Measurements from ENCODE around the gene ANKMY1. TPM values are rescaled to one million over a fixed set of nuclear protein-coding genes. Genes with fewer than 3 reads are reported as not detected.

ANKMY1 gene
- total and polyA plus RNA-seq, 2 experiments from 2014 or later = 9.2 to 11.1 TPM

DNA sequence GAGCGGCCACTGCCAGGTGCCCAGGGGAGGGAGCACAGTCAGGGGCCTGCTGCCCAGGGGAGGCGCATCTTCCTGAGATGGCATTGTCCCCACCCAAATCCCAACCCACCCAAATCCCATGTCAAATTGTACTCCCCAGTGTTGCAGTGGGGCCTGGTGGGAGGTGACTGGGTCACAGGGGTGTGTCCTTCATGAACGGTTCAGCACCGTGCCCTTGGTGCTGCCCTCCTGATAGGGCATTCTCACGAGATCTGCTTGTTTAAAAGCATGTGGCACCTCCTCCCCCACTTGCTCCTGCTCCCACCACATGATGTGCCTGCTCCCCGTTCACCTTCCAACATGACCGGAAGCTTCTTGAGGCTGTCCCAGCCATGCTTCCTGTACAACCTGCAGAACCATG lies 27.6 kb downstream of the ANKMY1 start:
- TF ChIP-seq CTCF (IDR thresholded peaks at IDR 0.05; ENCODE audit: poor library complexity) (no peak), EZH2phosphoT487 (IDR thresholded peaks at IDR 0.05; ENCODE audit: low read depth, severe bottlenecking, unreplicated experiment) (no peak), EZH2 (IDR thresholded peaks at IDR 0.05; ENCODE audit: borderline replicate concordance) (no peak)
- Histone ChIP-seq H3K4me1 (ENCODE audit: insufficient read depth) (no peaks in the 10 kb centered on the region), H2AFZ (no peak overlapping the region), H3K27ac (no peak overlapping the region), H3K36me3 (replicated peaks; ENCODE audit: insufficient read depth, low read depth) (no peaks in the 10 kb centered on the region), H3K79me2 (no peaks in the 10 kb centered on the region), H3K4me2 (no peak overlapping the region), H4K20me1 (ENCODE audit: insufficient read depth, poor library complexity, severe bottlenecking) (no peaks in the 10 kb centered on the region), H3K27me3 (no peaks in the 10 kb centered on the region), H3K9me2 (replicated peaks; ENCODE audit: insufficient read depth) (no peaks in the 10 kb centered on the region), H3K4me3 (no peak overlapping the region), H3K9me3 (ENCODE audit: low read depth) (peaks cover 15% of the 10 kb centered on the region)
- DNase-seq (ENCODE audit: low spot score) = no peak
- WGBS (ENCODE audit: low lambda C conversion rate, missing lambda C conversion rate) = 83% methylated on average over 7 of the region's 7 CpGs

DNA sequence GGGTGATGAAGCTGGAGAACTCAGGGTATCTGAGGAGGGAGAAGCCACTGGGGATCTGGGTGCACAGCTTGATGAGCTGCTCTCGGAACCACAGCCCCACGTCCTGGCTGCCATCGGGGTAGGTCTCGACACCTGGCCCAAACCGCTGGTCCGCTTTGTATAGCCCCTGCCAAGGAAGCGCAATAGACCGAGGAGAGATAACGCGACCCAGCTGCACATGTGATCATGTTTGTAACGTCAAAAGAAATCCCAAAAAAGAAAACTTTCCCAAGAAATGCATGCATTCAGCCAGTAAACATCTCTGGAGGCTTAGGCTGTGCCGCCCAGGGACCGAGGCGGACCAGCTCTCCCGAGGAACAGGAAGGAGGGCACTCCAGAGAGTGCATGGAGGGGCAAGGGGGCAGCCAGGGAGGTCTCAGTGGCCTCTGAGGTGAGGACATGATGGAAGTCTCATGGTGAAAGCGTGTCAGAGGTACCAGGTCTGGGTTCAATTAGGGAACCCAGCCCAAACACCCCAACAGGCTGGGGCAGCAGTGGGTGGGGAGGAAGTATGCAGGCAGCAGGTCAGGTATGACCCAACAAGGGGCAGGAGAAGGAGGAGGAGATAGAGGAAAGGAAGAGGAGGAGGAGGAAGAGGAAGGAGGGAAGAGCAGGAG lies 28.3 kb downstream of the ANKMY1 start:
- H3K4me2 ChIP-seq = no peak overlapping the region
- H4K20me1 ChIP-seq (ENCODE audit: insufficient read depth, poor library complexity, severe bottlenecking) = no peaks in the 10 kb centered on the region
- H3K27ac ChIP-seq = no peak overlapping the region
- no peaks in the 10 kb centered on the region for H3K9me2 ChIP-seq (replicated peaks; ENCODE audit: insufficient read depth)
- H2AFZ ChIP-seq = no peak overlapping the region
- H3K4me3 ChIP-seq = no peak overlapping the region
- DNase-seq (ENCODE audit: low spot score) = no peak
- peaks cover 19% of the 10 kb centered on the region for H3K9me3 ChIP-seq (ENCODE audit: low read depth)
- no peaks in the 10 kb centered on the region for H3K4me1 ChIP-seq (ENCODE audit: insufficient read depth)
- 98% methylated on average over 16 of the region's 16 CpGs for WGBS (ENCODE audit: low lambda C conversion rate, missing lambda C conversion rate)
- H3K27me3 ChIP-seq = no peaks in the 10 kb centered on the region
- no peaks in the 10 kb centered on the region for H3K36me3 ChIP-seq (replicated peaks; ENCODE audit: insufficient read depth, low read depth)
- no peaks in the 10 kb centered on the region for H3K79me2 ChIP-seq
- TF ChIP-seq EZH2 (IDR thresholded peaks at IDR 0.05; ENCODE audit: borderline replicate concordance) (no peak), CTCF (IDR thresholded peaks at IDR 0.05; ENCODE audit: poor library complexity) (no peak), EZH2phosphoT487 (IDR thresholded peaks at IDR 0.05; ENCODE audit: low read depth, severe bottlenecking, unreplicated experiment) (no peak)

GRCh38 chr2:240528406-240529040 lies 29.3 kb downstream of the ANKMY1 start:
- Histone ChIP-seq H3K79me2 (no peaks in the 10 kb centered on the region), H3K4me1 (ENCODE audit: insufficient read depth) (no peaks in the 10 kb centered on the region), H3K9me3 (ENCODE audit: low read depth) (peaks cover 19% of the 10 kb centered on the region), H3K4me2 (no peak overlapping the region), H3K27ac (no peak overlapping the region), H3K4me3 (no peak overlapping the region), H3K9me2 (replicated peaks; ENCODE audit: insufficient read depth) (no peaks in the 10 kb centered on the region), H3K27me3 (no peaks in the 10 kb centered on the region), H4K20me1 (ENCODE audit: insufficient read depth, poor library complexity, severe bottlenecking) (no peaks in the 10 kb centered on the region), H3K36me3 (replicated peaks; ENCODE audit: insufficient read depth, low read depth) (no peaks in the 10 kb centered on the region), H2AFZ (no peak overlapping the region)
- no peak for TF ChIP-seq EZH2 (IDR thresholded peaks at IDR 0.05; ENCODE audit: borderline replicate concordance)
- no peak for TF ChIP-seq EZH2phosphoT487 (IDR thresholded peaks at IDR 0.05; ENCODE audit: low read depth, severe bottlenecking, unreplicated experiment)
- TF ChIP-seq CTCF (IDR thresholded peaks at IDR 0.05; ENCODE audit: poor library complexity) = no peak
- 97% methylated on average over 13 of the region's 13 CpGs for WGBS (ENCODE audit: low lambda C conversion rate, missing lambda C conversion rate)
- DNase-seq (ENCODE audit: low spot score) = no peak

All from hepatocyte (in vitro differentiated cells).